Forelimb muscle (tissue), 1 donor: ENCODE results near the gene MTOR. TPM values are rescaled to one million over a fixed set of nuclear protein-coding genes. Genes with fewer than 3 reads are reported as not detected.
"Not testable (repeated sequence)": the region's sequence is repeated elsewhere in the genome, so short reads cannot be mapped to it uniquely, and the experiment has no call there.

Experiments used
- DNase-seq: peaks from one replicate; pipeline ENCODE4 v3.0.0-alpha.2; 2013; ENCODE audit warnings: low read depth
- polyA plus RNA-seq: library from polyadenylated mRNA; unstranded; fragments of 120-200 nt; gene quantifications from one replicate; pipeline ENCODE4 v1.2.1, GENCODE V29; 2013; ENCODE audit not compliant: insufficient read length

Gene MTOR
- polyA plus RNA-seq, 1 donor = 27.8 TPM

GRCh38 chr1:11280719-11281376, 18.5 kb upstream of the MTOR start:
- no peak for DNase-seq

GRCh38 chr1:11279630-11280029, 17.3 kb upstream of the MTOR start:
- no peak for DNase-seq

GRCh38 chr1:11279152-11279551, 16.8 kb upstream of the MTOR start:
- no peak for DNase-seq

- no peak for DNase-seq
Observed at GRCh38 chr1:11273595-11274234, 11.4 kb upstream of the MTOR start.

- peak; percentile 48 for DNase-seq
Observed at GRCh38 chr1:11272832-11273594, 10.7 kb upstream of the MTOR start, which contains the start of gene UBIAD1. Gene UBIAD1 (plus strand): TSS chr1:11273198. CDS start chr1:11273532, 334 bp downstream.

- DNase-seq = no peak
Observed at GRCh38 chr1:11272544-11272831, 10.1 kb upstream of the MTOR start.

GRCh38 chr1:11267350-11268337, 5.3 kb upstream of the MTOR start:
- not testable (repeated sequence) for DNase-seq

- no peak for DNase-seq
Observed at GRCh38 chr1:11266268-11267074, 4.1 kb upstream of the MTOR start.

GRCh38 chr1:11256299-11256698, 6.1 kb downstream of the MTOR start:
- DNase-seq = no peak

- DNase-seq = no peak
Observed at GRCh38 chr1:11253226-11253625, 9.1 kb downstream of the MTOR start.

- DNase-seq = no peak
Observed at GRCh38 chr1:11252538-11252937, 9.8 kb downstream of the MTOR start.

GRCh38 chr1:11248169-11248568, 14.2 kb downstream of the MTOR start:
- DNase-seq = no peak

- no peak for DNase-seq
Observed at GRCh38 chr1:11245904-11246719, 16.2 kb downstream of the MTOR start.

- no peak for DNase-seq
Observed at GRCh38 chr1:11245248-11245647, 17.1 kb downstream of the MTOR start.

- no peak for DNase-seq
Observed at GRCh38 chr1:11238311-11238710, 24.0 kb downstream of the MTOR start.

- no peak for DNase-seq
Observed at GRCh38 chr1:11237356-11237755, 25.0 kb downstream of the MTOR start.

- DNase-seq = no peak
Observed at GRCh38 chr1:11233208-11233607, 29.1 kb downstream of the MTOR start.

- no peak for DNase-seq
Observed at GRCh38 chr1:11229203-11229602, 33.1 kb downstream of the MTOR start.

- no peak for DNase-seq
Observed at GRCh38 chr1:11227106-11228077, 35.0 kb downstream of the MTOR start.
